Esophagus muscularis mucosa (tissue), 4 donors: Measurements from ENCODE around the gene CLASP1. TPM values are rescaled to one million over a fixed set of nuclear protein-coding genes. Genes with fewer than 3 reads are reported as not detected.

Experiments
- DNase-seq: peaks from one replicate; pipeline ENCODE4 v3.0.0-alpha.2; 2017; ENCODE audit errors: extremely low spot score
- H3K27ac ChIP-seq, 4 donors: fragments of 200-600 bp; sonication (generic); replicated peaks in 1 of 4; 1 replicate in 3 of 4; 2 replicates in 1 of 4; pipeline ENCODE4 v1.5.1; 2016 to 2019; ENCODE audit warnings: mild to moderate bottlenecking in 1 of 4
- H3K27me3 ChIP-seq, 4 donors: fragments of 200-600 bp; sonication (generic); one replicate each; pipeline versions ENCODE4 v1.5.1 to v1.6.0; 2016 to 2019
- H3K36me3 ChIP-seq, 4 donors: fragments of 200-600 bp; sonication (generic); one replicate each; pipeline ENCODE4 v1.5.1; 2016 to 2019
- H3K4me1 ChIP-seq, 4 donors: fragments of 200-600 bp; sonication (generic); one replicate each; pipeline ENCODE4 v1.5.1; 2016 to 2019
- H3K4me3 ChIP-seq, 4 donors: fragments of 200-600 bp; sonication (generic); 1 replicate in 2 of 4; 2 replicates in 2 of 4; pipeline ENCODE4 v1.5.1; 2016 to 2019; ENCODE audit warnings: mild to moderate bottlenecking in 4 of 4, moderate library complexity in 1 of 4
- H3K9me3 ChIP-seq, 4 donors: fragments of 200-600 bp; sonication (generic); 1 replicate in 3 of 4; 2 replicates in 1 of 4; pipeline ENCODE4 v1.5.1; 2016 to 2019
- CTCF ChIP-seq, 3 experiments: fragments of 200-600 bp in 2 of 3; fragments of 450-650 bp in 1 of 3; sonication (generic) in 2 of 3; IDR thresholded peaks; one replicate each; pipeline ENCODE4 v1.5.1; 2017 to 2019; ENCODE audit warnings: antibody characterized with exemption in 3 of 3, mild to moderate bottlenecking in 2 of 3, moderate library complexity in 1 of 3
- EP300 ChIP-seq: sonication (generic); formaldehyde crosslinking; IDR thresholded peaks from one replicate; pipeline ENCODE4 v1.6.1; 2017; ENCODE audit warnings: antibody characterized with exemption
- POLR2A ChIP-seq: fragments of 450-650 bp; IDR thresholded peaks from one replicate; pipeline ENCODE4 v1.6.1; 2017; ENCODE audit warnings: antibody characterized with exemption, moderate library complexity, mild to moderate bottlenecking, low read depth
- POLR2AphosphoS5 ChIP-seq, 2 donors: sonication (generic); formaldehyde crosslinking; IDR thresholded peaks; one replicate each; pipeline ENCODE4 v1.6.1; 2017; ENCODE audit warnings: antibody characterized with exemption in 2 of 2
- WGBS: methylation state at CpG from one replicate; pipeline ENCODE4 v1.1.5; 2018; 5-methylcytosine and 5-hydroxymethylcytosine counted together
- intact Hi-C: fragments of 100-400 bp; cut with DNase I; formaldehyde crosslinking; loops from one replicate; pipeline ENCODE4 v1.15.1; 2023
- total RNA-seq, 4 donors: library from RNA; depleted of rRNA; stranded (reverse); fragments of >200 nt; gene quantifications; one replicate each; pipeline versions ENCODE4 v1.1.0 to v1.2.1, GENCODE V29; 2016

The CLASP1 gene
- total RNA-seq, 4 donors from 2014 or later: 62.6 to 78.6 (median 70.5) TPM

- DNase-seq: no peak
- Histone ChIP-seq H3K36me3 (peaks cover 6 to 87% (median 48%) of the 10 kb centered on the region in 4 donors), H3K4me3 (no peak overlapping the region), H3K27me3 (no peaks in the 10 kb centered on the region), H3K9me3 (no peaks in the 10 kb centered on the region), H3K27ac (no peak overlapping the region), H3K4me1 (no peaks in the 10 kb centered on the region)
- TF ChIP-seq POLR2A (no peak), EP300 (no peak), POLR2AphosphoS5 (IDR thresholded peaks at IDR 0.05) (no peak), CTCF (IDR thresholded peaks at IDR 0.05) (no peak)
- WGBS: 90% methylated on average over 3 of the region's 3 CpGs
- intact Hi-C loops: no loop called here
Measured at GRCh38 chr2:121459291-121459690, 190.0 kb downstream of the CLASP1 start.

GRCh38 chr2:121456325-121456724, 192.9 kb downstream of the CLASP1 start:
- TF ChIP-seq POLR2A: no peak
- TF ChIP-seq POLR2AphosphoS5 (IDR thresholded peaks at IDR 0.05): no peak
- no peak for TF ChIP-seq CTCF (IDR thresholded peaks at IDR 0.05)
- no peak for TF ChIP-seq EP300
- H3K9me3 ChIP-seq: no peaks in the 10 kb centered on the region
- DNase-seq: no peak
- intact Hi-C loops: no loop called here
- H3K27me3 ChIP-seq: no peaks in the 10 kb centered on the region
- peaks cover 0 to 17% (median 8%) of the 10 kb centered on the region in 4 donors for H3K4me1 ChIP-seq
- no peak overlapping the region for H3K4me3 ChIP-seq
- H3K36me3 ChIP-seq: peaks cover 3 to 84% (median 49%) of the 10 kb centered on the region in 4 donors
- H3K27ac ChIP-seq: no peak overlapping the region
- 91% methylated on average over 3 of the region's 3 CpGs for WGBS

- no peak overlapping the region for H3K27ac ChIP-seq
- no peaks in the 10 kb centered on the region for H3K27me3 ChIP-seq
- no peak for DNase-seq
- H3K4me1 ChIP-seq: peaks cover 0 to 24% (median 14%) of the 10 kb centered on the region in 4 donors
- H3K36me3 ChIP-seq: peaks cover 3 to 81% (median 49%) of the 10 kb centered on the region in 4 donors
- H3K9me3 ChIP-seq: no peaks in the 10 kb centered on the region
- TF ChIP-seq CTCF (IDR thresholded peaks at IDR 0.05) (no peak), POLR2A (no peak), POLR2AphosphoS5 (IDR thresholded peaks at IDR 0.05) (no peak), EP300 (no peak)
- no peak overlapping the region for H3K4me3 ChIP-seq
- intact Hi-C loops: no loop called here
- WGBS: 92% methylated on average over 5 of the region's 5 CpGs
Measured at GRCh38 chr2:121455446-121455845, 193.8 kb downstream of the CLASP1 start.

GRCh38 chr2:121454549-121455090, 194.6 kb downstream of the CLASP1 start:
- Histone ChIP-seq H3K9me3 (no peaks in the 10 kb centered on the region), H3K36me3 (peaks cover 0 to 81% (median 47%) of the 10 kb centered on the region in 4 donors), H3K27me3 (no peaks in the 10 kb centered on the region), H3K27ac (no peak overlapping the region), H3K4me1 (peaks cover 0 to 24% (median 14%) of the 10 kb centered on the region in 4 donors), H3K4me3 (no peak overlapping the region)
- intact Hi-C loops: no loop called here
- TF ChIP-seq POLR2A (no peak), EP300 (no peak), CTCF (IDR thresholded peaks at IDR 0.05) (no peak), POLR2AphosphoS5 (IDR thresholded peaks at IDR 0.05) (no peak)
- DNase-seq: no peak
- 91% methylated on average over 7 of the region's 7 CpGs for WGBS

- no peak for TF ChIP-seq CTCF (IDR thresholded peaks at IDR 0.05)
- no peak for TF ChIP-seq POLR2AphosphoS5 (IDR thresholded peaks at IDR 0.05)
- TF ChIP-seq POLR2A: no peak
- TF ChIP-seq EP300: no peak
- Histone ChIP-seq H3K27me3 (no peaks in the 10 kb centered on the region), H3K4me1 (peaks cover 0 to 24% (median 14%) of the 10 kb centered on the region in 4 donors), H3K36me3 (peaks cover 24 to 92% (median 60%) of the 10 kb centered on the region in 4 donors), H3K27ac (no peak overlapping the region), H3K9me3 (no peaks in the 10 kb centered on the region), H3K4me3 (no peak overlapping the region)
- intact Hi-C loops: no loop called here
- 39% methylated on average over 4 of the region's 4 CpGs for WGBS
- no peak for DNase-seq
Measured at GRCh38 chr2:121451398-121451797, 197.9 kb downstream of the CLASP1 start.
